Neuronal stem cell (in vitro differentiated cells): Measurements from ENCODE around the gene SLC44A3.

ENCODE experiments used
- DNase-seq: peaks from one replicate; pipeline ENCODE4 v3.0.0-alpha.2; 2013; ENCODE audit warnings: low spot score
- H2AFZ ChIP-seq: one replicate; pipeline ENCODE4 v1.6.1; 2013; ENCODE audit warnings: mild to moderate bottlenecking, low read length, inconsistent platforms
- H2AK5ac ChIP-seq: 2 replicates; pipeline ENCODE4 v1.6.1; 2013; ENCODE audit warnings: low read depth, mild to moderate bottlenecking, inconsistent platforms, low read length, moderate library complexity, mixed read lengths
- H2BK120ac ChIP-seq: 2 replicates; pipeline ENCODE4 v1.6.1; 2013; ENCODE audit warnings: low read depth, mild to moderate bottlenecking, inconsistent platforms, low read length, moderate library complexity, mixed read lengths
- H2BK12ac ChIP-seq: one replicate; pipeline ENCODE4 v1.6.1; 2013; ENCODE audit warnings: low read length, inconsistent platforms
- H2BK15ac ChIP-seq: 2 replicates; pipeline ENCODE4 v1.6.1; 2013; ENCODE audit warnings: mild to moderate bottlenecking, low read length, inconsistent platforms, mixed read lengths
- H2BK5ac ChIP-seq: one replicate; pipeline ENCODE4 v1.6.1; 2013; ENCODE audit warnings: inconsistent platforms, mild to moderate bottlenecking, low read length, moderate library complexity
- H3K14ac ChIP-seq: one replicate; pipeline ENCODE4 v1.6.1; 2013; ENCODE audit warnings: low read length, inconsistent platforms
- H3K18ac ChIP-seq: 2 replicates; pipeline ENCODE4 v1.6.1; 2013; ENCODE audit warnings: low read length, inconsistent platforms
- H3K23ac ChIP-seq: 2 replicates; pipeline ENCODE4 v1.6.1; 2013; ENCODE audit warnings: low read depth, mild to moderate bottlenecking, mixed read lengths, low read length, inconsistent platforms; ENCODE audit not compliant: poor library complexity
- H3K27ac ChIP-seq: replicated peaks from 3 replicates; pipeline ENCODE4 v1.5.1; 2013; ENCODE audit warnings: low read length, inconsistent platforms
- H3K27me3 ChIP-seq, 3 experiments: 2 replicates each; pipeline ENCODE4 v1.6.1; 2013; ENCODE audit warnings: low read length in 3 of 3, mild to moderate bottlenecking in 2 of 3, inconsistent platforms in 1 of 3, low read depth in 1 of 3, mixed read lengths in 1 of 3, moderate library complexity in 1 of 3; ENCODE audit not compliant: control insufficient read depth in 3 of 3, insufficient read depth in 3 of 3
- H3K36me3 ChIP-seq, 2 donors: replicated peaks in 1 of 2; 2 replicates each; pipeline ENCODE4 v1.6.1; 2013; ENCODE audit warnings: low read length in 2 of 2; ENCODE audit not compliant: control insufficient read depth in 2 of 2, insufficient read depth in 2 of 2
- H3K4ac ChIP-seq: 2 replicates; pipeline ENCODE4 v1.6.1; 2013; ENCODE audit warnings: inconsistent platforms, mild to moderate bottlenecking, low read length, moderate library complexity
- H3K4me1 ChIP-seq, 2 donors: 1 replicate in 1 of 2; 2 replicates in 1 of 2; pipeline ENCODE4 v1.6.1; 2013; ENCODE audit warnings: low read length in 2 of 2, low read depth in 1 of 2; ENCODE audit not compliant: control insufficient read depth in 2 of 2, insufficient read depth in 1 of 2
- H3K4me2 ChIP-seq: one replicate; pipeline ENCODE4 v1.6.1; 2013; ENCODE audit warnings: mild to moderate bottlenecking, low read length, inconsistent platforms; ENCODE audit not compliant: insufficient read depth, poor library complexity, severe bottlenecking
- H3K4me3 ChIP-seq, 2 donors: 2 replicates each; pipeline ENCODE4 v1.5.1; 2013; ENCODE audit warnings: low read length in 2 of 2, mild to moderate bottlenecking in 2 of 2, inconsistent platforms in 1 of 2, moderate library complexity in 1 of 2
- H3K79me1 ChIP-seq: one replicate; pipeline ENCODE4 v1.6.1; 2013; ENCODE audit warnings: low read depth, mild to moderate bottlenecking, inconsistent platforms, low read length, moderate library complexity
- H3K9ac ChIP-seq: one replicate; pipeline ENCODE4 v1.6.1; 2013; ENCODE audit warnings: mild to moderate bottlenecking, low read depth, low read length, inconsistent platforms; ENCODE audit not compliant: poor library complexity
- H3K9me3 ChIP-seq, 2 donors: replicated peaks in 1 of 2; 2 replicates each; pipeline versions ENCODE3 to v1.6.1; 2013; ENCODE audit warnings: low read length in 2 of 2, mild to moderate bottlenecking in 2 of 2, inconsistent platforms in 1 of 2, low read depth in 1 of 2, mixed read lengths in 1 of 2, moderate library complexity in 1 of 2; ENCODE audit not compliant: control insufficient read depth in 2 of 2, insufficient read depth in 1 of 2
- H4K8ac ChIP-seq: one replicate; pipeline ENCODE4 v1.6.1; 2013; ENCODE audit warnings: low read depth, mild to moderate bottlenecking, inconsistent platforms, low read length, moderate library complexity
- H4K91ac ChIP-seq: one replicate; pipeline ENCODE4 v1.6.1; 2013; ENCODE audit warnings: low read length, low read depth, mild to moderate bottlenecking, inconsistent platforms; ENCODE audit not compliant: poor library complexity
- WGBS, 2 donors: extraction: QIAGEN DNeasy Blood & Tissue Kit; methylation state at CpG; one replicate each; pipeline ENCODE4 v1.1.7; 2013; ENCODE audit warnings: missing lambda C conversion rate in 2 of 2, mixed read lengths in 1 of 2; ENCODE audit not compliant: insufficient read length in 2 of 2, insufficient replicate concordance in 1 of 2; ENCODE audit errors: extremely low coverage in 2 of 2; 5-methylcytosine and 5-hydroxymethylcytosine counted together

SLC44A3 gene

DNA sequence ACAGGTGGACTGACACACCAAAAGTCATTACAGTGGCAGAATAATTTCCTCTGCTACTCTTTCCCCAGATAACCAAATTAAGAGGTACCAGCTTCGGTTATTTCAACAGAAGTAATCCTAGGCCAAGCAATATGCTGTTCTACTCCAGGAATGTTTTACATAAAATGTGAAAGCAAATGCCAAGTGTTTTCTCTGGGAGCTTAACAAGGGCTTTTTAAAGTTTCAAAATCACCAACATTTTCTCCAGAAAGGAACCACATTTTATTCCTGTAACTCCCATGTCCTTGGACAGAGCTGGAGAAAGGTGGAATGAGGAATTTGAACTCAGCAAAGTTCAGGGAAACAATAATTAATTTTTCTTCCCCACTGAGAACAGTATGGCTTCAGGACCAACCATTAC, 79.6 kb downstream of the SLC44A3 start:
- DNase-seq = no peak
- no peak overlapping the region for H3K27ac ChIP-seq

DNA sequence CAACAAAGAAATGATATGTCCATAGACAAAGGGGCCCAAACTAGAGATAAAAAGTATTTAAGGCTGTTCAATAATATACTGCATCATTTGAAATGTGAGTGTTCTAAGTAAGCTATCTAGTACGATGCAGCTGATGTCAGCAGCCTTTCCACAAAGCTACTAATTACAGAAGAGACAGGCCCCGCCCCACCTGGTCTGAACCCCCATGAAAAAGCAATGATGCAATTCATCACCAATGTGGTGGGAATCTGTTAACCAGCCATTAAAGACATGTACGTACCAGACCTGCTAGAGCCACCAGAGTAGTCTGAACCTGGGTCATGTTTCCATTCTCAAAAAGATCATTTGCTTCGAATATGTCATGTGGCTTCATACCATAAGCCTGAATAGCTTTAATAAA, 81.7 kb downstream of the SLC44A3 start:
- Histone ChIP-seq H3K9me3 (no peaks in the 10 kb centered on the region), H2AK5ac (no peak overlapping the region), H3K4me1 (peaks cover 0 to 4% of the 10 kb centered on the region in 2 donors), H3K4me3 (no peak overlapping the region), H3K18ac (no peak overlapping the region), H2BK5ac (no peak overlapping the region), H2BK15ac (no peak overlapping the region), H2AFZ (no peak overlapping the region), H3K27me3 (no peaks in the 10 kb centered on the region), H4K8ac (no peak overlapping the region), H3K27ac (no peak overlapping the region), H3K4me2 (no peak overlapping the region), H3K79me1 (no peaks in the 10 kb centered on the region), H2BK12ac (no peak overlapping the region), H3K4ac (no peak overlapping the region), H2BK120ac (no peak overlapping the region), H3K14ac (no peak overlapping the region), H3K9ac (no peak overlapping the region), H3K36me3 (peaks cover 27 to 95% of the 10 kb centered on the region in 2 donors), H4K91ac (no peak overlapping the region), H3K23ac (no peak overlapping the region)
- WGBS, 2 donors = no CpG with 5 or more reads among the region's 4 CpGs
- DNase-seq = no peak

More for the DNA sequence above, 79.6 kb downstream of the SLC44A3 start:
- H3K4ac ChIP-seq = no peak overlapping the region
- H2BK15ac ChIP-seq = no peak overlapping the region
- no peak overlapping the region for H3K18ac ChIP-seq
- no peak overlapping the region for H2AFZ ChIP-seq
- no peak overlapping the region for H2BK5ac ChIP-seq
- no peaks in the 10 kb centered on the region for H3K27me3 ChIP-seq
- no peak overlapping the region for H4K8ac ChIP-seq
- H2BK120ac ChIP-seq = no peak overlapping the region
- H3K23ac ChIP-seq = no peak overlapping the region
- no peak overlapping the region for H2BK12ac ChIP-seq
- H3K9me3 ChIP-seq = no peaks in the 10 kb centered on the region
- no peak overlapping the region for H3K4me2 ChIP-seq
- no peaks in the 10 kb centered on the region for H3K4me1 ChIP-seq
- H4K91ac ChIP-seq = no peak overlapping the region
- no CpG with 5 or more reads among the region's 1 CpG for WGBS, 2 donors
- H3K4me3 ChIP-seq = no peak overlapping the region
- H3K9ac ChIP-seq = no peak overlapping the region
- peaks cover 35 to 99% of the 10 kb centered on the region in 2 donors for H3K36me3 ChIP-seq
- H2AK5ac ChIP-seq = no peak overlapping the region
- H3K14ac ChIP-seq = no peak overlapping the region
- H3K79me1 ChIP-seq = no peaks in the 10 kb centered on the region

DNA sequence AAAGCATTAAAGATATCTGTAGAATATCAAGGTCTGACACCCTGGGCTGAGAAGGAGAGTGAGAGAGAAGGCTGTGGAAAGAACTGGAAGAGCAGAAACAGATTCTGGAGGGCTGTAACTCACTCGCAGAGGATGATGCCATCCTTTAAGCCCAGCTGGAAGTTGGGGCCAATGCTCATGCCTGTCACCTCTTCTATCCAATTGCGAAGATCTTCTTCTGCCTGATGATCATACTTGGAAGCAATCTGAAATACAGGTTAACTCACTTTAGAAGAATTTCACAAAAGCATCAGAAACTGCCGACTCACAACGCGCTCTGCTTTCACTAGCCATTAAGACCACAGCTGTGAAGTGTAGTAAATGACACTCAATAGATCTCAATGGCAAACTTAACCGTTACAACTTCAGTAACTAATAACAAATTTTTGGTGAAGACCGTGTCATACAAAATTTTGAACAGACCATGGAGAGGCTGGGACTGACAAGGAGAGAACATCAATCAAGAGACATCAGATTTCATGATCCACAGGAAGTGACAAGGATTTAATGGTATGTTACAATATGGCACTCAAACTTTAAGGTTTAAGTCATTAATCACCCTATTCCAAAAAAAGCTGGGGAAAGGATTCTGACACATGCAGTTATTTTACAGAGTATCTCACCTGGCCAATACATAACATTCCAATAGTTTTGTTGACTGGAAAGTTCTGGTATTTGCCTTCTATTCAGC, 83.3 kb downstream of the SLC44A3 start:
- no CpG with 5 or more reads among the region's 7 CpGs for WGBS, 2 donors
- Histone ChIP-seq H2AK5ac (no peak overlapping the region), H3K27ac (no peak overlapping the region), H2BK120ac (no peak overlapping the region), H4K8ac (no peak overlapping the region), H2BK12ac (no peak overlapping the region), H3K23ac (no peak overlapping the region), H3K4ac (no peak overlapping the region), H3K36me3 (peaks cover 28 to 93% of the 10 kb centered on the region in 2 donors), H3K79me1 (no peaks in the 10 kb centered on the region), H2BK5ac (no peak overlapping the region), H3K14ac (no peak overlapping the region), H3K18ac (no peak overlapping the region), H4K91ac (no peak overlapping the region), H3K9me3 (peaks cover 0 to 6% of the 10 kb centered on the region in 2 donors), H3K4me1 (peaks cover 0 to 4% of the 10 kb centered on the region in 2 donors), H2AFZ (no peak overlapping the region), H3K27me3 (no peaks in the 10 kb centered on the region), H3K9ac (no peak overlapping the region), H3K4me3 (no peak overlapping the region), H3K4me2 (no peak overlapping the region), H2BK15ac (no peak overlapping the region)
- no peak for DNase-seq

DNA sequence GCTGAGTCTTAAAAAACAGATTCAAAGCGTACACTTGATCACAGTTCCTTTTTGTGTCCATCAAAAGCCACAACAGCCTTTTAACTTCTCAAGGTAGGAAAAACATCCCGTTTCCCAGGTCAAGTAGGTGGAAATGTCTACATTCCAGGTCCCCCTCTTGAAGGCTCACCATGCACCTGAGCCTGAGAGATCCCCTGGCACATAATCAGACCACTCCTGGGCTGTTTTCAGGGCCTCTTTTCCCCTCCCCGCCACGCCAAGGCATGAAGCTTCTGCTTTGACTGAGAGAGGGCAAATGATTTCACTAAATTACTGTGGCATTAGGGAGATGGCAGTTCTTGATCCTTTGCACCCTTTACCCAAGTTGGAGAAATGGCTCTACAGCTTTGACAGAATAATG, 85.0 kb downstream of the SLC44A3 start:
- peaks cover 0 to 8% of the 10 kb centered on the region in 2 donors for H3K4me1 ChIP-seq
- no peak overlapping the region for H2AFZ ChIP-seq
- H3K36me3 ChIP-seq = peaks cover 26 to 92% of the 10 kb centered on the region in 2 donors
- H3K4me3 ChIP-seq = no peak overlapping the region
- H4K8ac ChIP-seq = no peak overlapping the region
- no peak overlapping the region for H3K23ac ChIP-seq
- no peak for DNase-seq
- no peak overlapping the region for H3K14ac ChIP-seq
- no peak overlapping the region for H3K18ac ChIP-seq
- H3K4ac ChIP-seq = no peak overlapping the region
- H3K27ac ChIP-seq = no peak overlapping the region
- no CpG with 5 or more reads among the region's 4 CpGs for WGBS, 2 donors
- no peak overlapping the region for H2BK5ac ChIP-seq
- H3K9ac ChIP-seq = no peak overlapping the region
- no peak overlapping the region for H2BK120ac ChIP-seq
- no peak overlapping the region for H3K4me2 ChIP-seq
- H3K27me3 ChIP-seq = no peaks in the 10 kb centered on the region
- H3K9me3 ChIP-seq = peaks cover 0 to 12% of the 10 kb centered on the region in 2 donors
- no peaks in the 10 kb centered on the region for H3K79me1 ChIP-seq
- no peak overlapping the region for H2AK5ac ChIP-seq
- H2BK12ac ChIP-seq = no peak overlapping the region
- H2BK15ac ChIP-seq = no peak overlapping the region
- H4K91ac ChIP-seq = no peak overlapping the region
